MM.1S (cell line): ENCODE measurements around the gene MPDU1.
A peak's percentile ranks its signal among the peaks of the same experiment; 100 is the strongest.

Source experiments
- DNase-seq: peaks from one replicate; pipeline ENCODE4 v3.0.0-alpha.2; 2015
- H2AFZ ChIP-seq: fragments of 300-600 bp; sonication (generic); 2 replicates; pipeline ENCODE4 v1.6.0; 2016; ENCODE audit warnings: antibody characterized with exemption, low read length
- H3F3A ChIP-seq: fragments of 300-600 bp; sonication (generic); 2 replicates; pipeline ENCODE4 v1.6.1; 2016; ENCODE audit warnings: mild to moderate bottlenecking, antibody characterized with exemption, low read length, moderate library complexity, mixed read lengths; ENCODE audit not compliant: insufficient read depth
- H3K27ac ChIP-seq: fragments of 300-600 bp; sonication (generic); 2 replicates; pipeline ENCODE4 v1.5.1; 2016; ENCODE audit warnings: mild to moderate bottlenecking, low read length
- H3K27me3 ChIP-seq: fragments of 300-600 bp; sonication (generic); replicated peaks from 2 replicates; pipeline ENCODE4 v1.6.0; 2016; ENCODE audit warnings: low read length; ENCODE audit not compliant: insufficient read depth
- H3K36me3 ChIP-seq: fragments of 300-600 bp; sonication (generic); replicated peaks from 2 replicates; pipeline ENCODE4 v1.6.1; 2016; ENCODE audit warnings: mild to moderate bottlenecking, low read length, mixed read lengths; ENCODE audit not compliant: insufficient read depth
- H3K4me1 ChIP-seq: fragments of 300-600 bp; sonication (generic); 2 replicates; pipeline ENCODE4 v1.6.1; 2016; ENCODE audit warnings: low read length, mixed read lengths
- H3K4me2 ChIP-seq: fragments of 300-600 bp; sonication (generic); 2 replicates; pipeline ENCODE4 v1.6.0; 2016; ENCODE audit warnings: low read depth, low read length
- H3K4me3 ChIP-seq: fragments of 300-600 bp; sonication (generic); 2 replicates; pipeline ENCODE4 v1.5.1; 2016; ENCODE audit warnings: low read length, mixed read lengths
- H3K79me2 ChIP-seq: fragments of 300-600 bp; sonication (generic); 2 replicates; pipeline ENCODE4 v1.6.1; 2016; ENCODE audit warnings: mixed run types, low read length, mixed read lengths
- H3K9ac ChIP-seq: fragments of 300-600 bp; sonication (generic); 2 replicates; pipeline ENCODE4 v1.6.1; 2016; ENCODE audit warnings: low read length, mixed read lengths
- H3K9me2 ChIP-seq: fragments of 300-600 bp; sonication (generic); replicated peaks from 2 replicates; pipeline ENCODE4 v1.6.1; 2016; ENCODE audit warnings: mild to moderate bottlenecking, low read length, mixed read lengths; ENCODE audit not compliant: insufficient read depth
- H3K9me3 ChIP-seq: fragments of 300-600 bp; sonication (generic); replicated peaks from 2 replicates; pipeline ENCODE4 v1.6.1; 2016; ENCODE audit warnings: mild to moderate bottlenecking, low read length, mixed read lengths; ENCODE audit not compliant: insufficient read depth
- H4K20me1 ChIP-seq: fragments of 300-600 bp; sonication (generic); 2 replicates; pipeline ENCODE4 v1.6.1; 2016; ENCODE audit warnings: mild to moderate bottlenecking, low read length, moderate library complexity, mixed read lengths; ENCODE audit not compliant: insufficient read depth
- CTCF ChIP-seq: fragments of 300-600 bp; sonication (generic); IDR thresholded peaks from 2 replicates; pipeline ENCODE4 v1.5.1; 2016; ENCODE audit warnings: antibody characterized with exemption, low read length, mixed read lengths
- EZH2 ChIP-seq: fragments of 300-600 bp; sonication (generic); optimal IDR thresholded peaks from 2 replicates; pipeline ENCODE3; 2017; ENCODE audit warnings: low read depth, mild to moderate bottlenecking, antibody characterized with exemption, low read length, mixed read lengths
- EZH2phosphoT487 ChIP-seq: fragments of 300-600 bp; sonication (generic); IDR thresholded peaks from 2 replicates; pipeline ENCODE4 v1.6.1; 2018; ENCODE audit warnings: antibody characterized with exemption, low read length

Gene MPDU1

DNA sequence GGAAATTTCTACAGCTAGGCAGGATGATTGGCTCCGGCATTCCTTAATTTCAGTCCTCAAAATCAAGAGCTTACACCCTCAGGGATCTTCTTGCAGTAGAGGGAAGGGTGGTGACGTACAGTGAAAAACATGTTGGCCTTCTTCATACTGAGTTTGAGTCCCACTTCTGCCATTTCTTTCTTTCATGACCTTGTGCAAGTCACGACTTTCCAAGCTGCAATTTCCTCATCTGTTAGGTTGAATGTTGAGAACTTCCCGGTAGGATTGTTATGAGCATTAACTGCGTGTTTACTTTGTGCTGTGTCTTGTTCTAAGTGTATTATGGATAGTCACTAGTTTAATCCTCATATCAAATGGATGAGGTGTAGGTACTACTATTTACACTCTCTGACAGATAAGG, 14.1 kb upstream of the MPDU1 start:
- Histone ChIP-seq H3K4me1 (peaks cover 10% of the 10 kb centered on the region), H3K27ac (no peak overlapping the region), H3K9me2 (no peaks in the 10 kb centered on the region), H3K9me3 (no peaks in the 10 kb centered on the region), H3K36me3 (peaks cover 14% of the 10 kb centered on the region), H2AFZ (no peak overlapping the region), H3F3A (peaks cover 22% of the 10 kb centered on the region), H3K27me3 (no peaks in the 10 kb centered on the region), H3K79me2 (peaks cover 57% of the 10 kb centered on the region), H3K9ac (no peak overlapping the region), H3K4me3 (no peak overlapping the region), H4K20me1 (peaks cover 9% of the 10 kb centered on the region), H3K4me2 (no peak overlapping the region)
- no peak for DNase-seq
- TF ChIP-seq EZH2phosphoT487 = no peak
- no peak for TF ChIP-seq EZH2
- no peak for TF ChIP-seq CTCF

- Histone ChIP-seq H3K36me3 (peaks cover 14% of the 10 kb centered on the region), H3K9me3 (no peaks in the 10 kb centered on the region), H3K79me2 (peaks cover 57% of the 10 kb centered on the region), H4K20me1 (peaks cover 17% of the 10 kb centered on the region), H3K4me2 (no peak overlapping the region), H3K4me3 (no peak overlapping the region), H3K9ac (no peak overlapping the region), H3F3A (peaks cover 30% of the 10 kb centered on the region), H2AFZ (no peak overlapping the region), H3K4me1 (peaks cover 17% of the 10 kb centered on the region), H3K27ac (no peak overlapping the region), H3K9me2 (no peaks in the 10 kb centered on the region), H3K27me3 (no peaks in the 10 kb centered on the region)
- TF ChIP-seq EZH2phosphoT487 (no peak), CTCF (no peak), EZH2 (no peak)
- no peak for DNase-seq
Observed at GRCh38 chr17:7570351-7570750, 13.3 kb upstream of the MPDU1 start.

- H3K79me2 ChIP-seq = peaks cover 68% of the 10 kb centered on the region
- H3K9ac ChIP-seq = peak overlapping the region; percentile 74
- peak overlapping the region; percentile 65 for H3K4me3 ChIP-seq
- no peaks in the 10 kb centered on the region for H3K27me3 ChIP-seq
- H3K36me3 ChIP-seq = peaks cover 30% of the 10 kb centered on the region
- peak overlapping the region; percentile 10; the same call in 1 of the 2 replicates for H2AFZ ChIP-seq
- H3K9me2 ChIP-seq = no peaks in the 10 kb centered on the region
- H3K4me2 ChIP-seq = peak overlapping the region; percentile 65
- H3K4me1 ChIP-seq = peaks cover 36% of the 10 kb centered on the region
- peaks cover 49% of the 10 kb centered on the region for H3F3A ChIP-seq
- TF ChIP-seq EZH2 = no peak
- no peak for TF ChIP-seq CTCF
- TF ChIP-seq EZH2phosphoT487 = no peak
- H3K27ac ChIP-seq = peak overlapping the region; percentile 43; the same call in 1 of the 2 replicates
- H3K9me3 ChIP-seq = no peaks in the 10 kb centered on the region
- DNase-seq = no peak
- H4K20me1 ChIP-seq = peaks cover 36% of the 10 kb centered on the region
Observed at GRCh38 chr17:7572338-7572587, 11.4 kb upstream of the MPDU1 start.
